C4-2B (cell line): ENCODE results near the gene ROR1.

Experiments
- ZFX ChIP-seq: fragments of 450-650 bp; IDR thresholded peaks from 2 replicates; pipeline ENCODE4 v1.6.1; 2017
- TF ChIP-seq, protein P1 (sequence below): fragments of 450-650 bp; conservative IDR thresholded peaks from 2 replicates; pipeline ENCODE4 v1.5.1; 2017; ENCODE audit warnings: mild to moderate bottlenecking

DNA sequence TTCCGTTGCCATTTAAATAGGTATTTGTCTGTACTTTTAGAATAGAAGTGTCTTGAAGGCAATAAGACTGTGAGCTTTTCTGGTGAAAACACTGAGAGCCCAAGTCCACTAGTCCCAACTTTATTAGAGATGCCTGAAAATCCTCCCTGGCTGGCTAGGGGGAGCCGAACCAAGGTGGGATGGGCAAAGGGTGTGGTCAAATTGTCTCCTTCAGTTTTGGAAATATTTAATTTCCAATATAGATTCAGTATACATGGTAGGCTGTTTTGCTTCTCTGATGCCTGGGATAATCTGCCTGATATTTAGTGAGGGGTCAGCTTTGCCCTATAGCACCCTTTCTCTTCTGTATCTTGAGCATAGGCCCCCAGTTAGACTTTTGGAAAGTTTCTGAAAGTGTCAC is 3.5 kb downstream of the ROR1 start:
- TF ChIP-seq, protein P1, sequence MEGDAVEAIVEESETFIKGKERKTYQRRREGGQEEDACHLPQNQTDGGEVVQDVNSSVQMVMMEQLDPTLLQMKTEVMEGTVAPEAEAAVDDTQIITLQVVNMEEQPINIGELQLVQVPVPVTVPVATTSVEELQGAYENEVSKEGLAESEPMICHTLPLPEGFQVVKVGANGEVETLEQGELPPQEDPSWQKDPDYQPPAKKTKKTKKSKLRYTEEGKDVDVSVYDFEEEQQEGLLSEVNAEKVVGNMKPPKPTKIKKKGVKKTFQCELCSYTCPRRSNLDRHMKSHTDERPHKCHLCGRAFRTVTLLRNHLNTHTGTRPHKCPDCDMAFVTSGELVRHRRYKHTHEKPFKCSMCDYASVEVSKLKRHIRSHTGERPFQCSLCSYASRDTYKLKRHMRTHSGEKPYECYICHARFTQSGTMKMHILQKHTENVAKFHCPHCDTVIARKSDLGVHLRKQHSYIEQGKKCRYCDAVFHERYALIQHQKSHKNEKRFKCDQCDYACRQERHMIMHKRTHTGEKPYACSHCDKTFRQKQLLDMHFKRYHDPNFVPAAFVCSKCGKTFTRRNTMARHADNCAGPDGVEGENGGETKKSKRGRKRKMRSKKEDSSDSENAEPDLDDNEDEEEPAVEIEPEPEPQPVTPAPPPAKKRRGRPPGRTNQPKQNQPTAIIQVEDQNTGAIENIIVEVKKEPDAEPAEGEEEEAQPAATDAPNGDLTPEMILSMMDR, result peak; percentile 14; the same call in 1 of the 2 replicates
- no peak for TF ChIP-seq ZFX
